ENCODE measurements around the gene HOXA5.

DNA sequence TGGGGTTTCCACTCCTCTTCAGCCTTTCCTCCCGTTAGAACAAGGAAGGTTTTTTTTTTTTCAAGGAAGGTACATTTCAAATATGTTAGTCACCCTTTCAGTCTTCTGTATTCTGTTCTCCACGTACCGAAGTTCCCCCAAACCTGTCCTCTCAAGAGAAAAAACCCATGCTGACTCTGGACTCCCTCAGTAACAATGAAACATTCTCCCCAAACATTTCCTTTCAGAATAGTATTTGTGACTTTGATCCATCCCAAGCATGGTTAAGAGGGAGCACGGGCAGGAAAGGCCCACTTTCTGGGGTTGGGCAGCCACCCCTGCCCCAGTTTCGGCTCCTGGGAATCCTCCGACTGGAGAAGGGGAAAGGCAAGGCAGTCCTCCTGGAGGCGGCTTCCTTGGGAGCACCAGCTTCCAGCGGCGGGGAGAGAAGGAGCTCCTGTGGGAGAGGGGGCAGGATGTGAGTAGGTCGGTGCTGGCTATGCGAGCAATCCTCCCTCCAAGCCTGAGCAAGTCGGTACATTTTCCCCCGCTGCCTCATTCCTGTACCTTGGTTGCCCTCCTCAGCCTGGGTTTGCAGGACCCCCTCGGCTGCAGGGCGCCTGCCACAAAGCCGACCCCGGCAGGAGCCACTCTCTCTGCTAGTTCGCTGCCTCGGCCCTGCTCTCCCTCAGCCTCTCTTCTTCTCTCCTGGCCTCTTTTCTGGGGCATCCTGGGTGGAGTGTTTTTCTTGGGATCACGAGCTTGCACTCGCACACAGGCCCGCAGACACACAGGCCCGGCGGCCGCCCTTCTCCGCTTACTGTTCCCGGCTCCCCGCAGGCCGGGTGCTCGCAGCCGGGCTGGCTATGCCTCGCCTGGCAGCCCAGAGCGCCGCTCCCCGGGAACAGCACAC lies 45.5 kb downstream of the HOXA5 start:
- TF ChIP-seq, protein P1, sequence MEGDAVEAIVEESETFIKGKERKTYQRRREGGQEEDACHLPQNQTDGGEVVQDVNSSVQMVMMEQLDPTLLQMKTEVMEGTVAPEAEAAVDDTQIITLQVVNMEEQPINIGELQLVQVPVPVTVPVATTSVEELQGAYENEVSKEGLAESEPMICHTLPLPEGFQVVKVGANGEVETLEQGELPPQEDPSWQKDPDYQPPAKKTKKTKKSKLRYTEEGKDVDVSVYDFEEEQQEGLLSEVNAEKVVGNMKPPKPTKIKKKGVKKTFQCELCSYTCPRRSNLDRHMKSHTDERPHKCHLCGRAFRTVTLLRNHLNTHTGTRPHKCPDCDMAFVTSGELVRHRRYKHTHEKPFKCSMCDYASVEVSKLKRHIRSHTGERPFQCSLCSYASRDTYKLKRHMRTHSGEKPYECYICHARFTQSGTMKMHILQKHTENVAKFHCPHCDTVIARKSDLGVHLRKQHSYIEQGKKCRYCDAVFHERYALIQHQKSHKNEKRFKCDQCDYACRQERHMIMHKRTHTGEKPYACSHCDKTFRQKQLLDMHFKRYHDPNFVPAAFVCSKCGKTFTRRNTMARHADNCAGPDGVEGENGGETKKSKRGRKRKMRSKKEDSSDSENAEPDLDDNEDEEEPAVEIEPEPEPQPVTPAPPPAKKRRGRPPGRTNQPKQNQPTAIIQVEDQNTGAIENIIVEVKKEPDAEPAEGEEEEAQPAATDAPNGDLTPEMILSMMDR (IDR thresholded peaks at IDR 0.05 in 2 of 3, conservative IDR thresholded peaks at IDR 0.05 in 1 of 3; ENCODE audit: borderline replicate concordance in 1 of 3, insufficient read depth in 1 of 3, low read depth in 2 of 3, low read length in 2 of 3): no peak
- TF ChIP-seq POLR2A (IDR thresholded peaks at IDR 0.05; ENCODE audit: borderline replicate concordance, extremely low read depth, insufficient read depth, insufficient read length): no peak
- TF ChIP-seq, protein P2, sequence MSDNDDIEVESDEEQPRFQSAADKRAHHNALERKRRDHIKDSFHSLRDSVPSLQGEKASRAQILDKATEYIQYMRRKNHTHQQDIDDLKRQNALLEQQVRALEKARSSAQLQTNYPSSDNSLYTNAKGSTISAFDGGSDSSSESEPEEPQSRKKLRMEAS (IDR thresholded peaks at IDR 0.05): no peak
- TF ChIP-seq CEBPB (IDR thresholded peaks at IDR 0.05; ENCODE audit: low read depth): no peak
- no peak for TF ChIP-seq ZFX (IDR thresholded peaks at IDR 0.05)
- TF ChIP-seq POLR2AphosphoS5 (IDR thresholded peaks at IDR 0.05; ENCODE audit: low read depth, low read length): no peak
- no peak for TF ChIP-seq YY1 (IDR thresholded peaks at IDR 0.05; ENCODE audit: extremely low read depth, insufficient replicate concordance, low read depth, low read length)
- no peak for TF ChIP-seq EZH2 (IDR thresholded peaks at IDR 0.05)
- TF ChIP-seq TCF7L2 (IDR thresholded peaks at IDR 0.05; ENCODE audit: borderline replicate concordance, extremely low read depth, insufficient read depth, insufficient read length): no peak
- no peak for TF ChIP-seq EZH2phosphoT487 (IDR thresholded peaks at IDR 0.05; ENCODE audit: borderline replicate concordance)
- TF ChIP-seq REST (IDR thresholded peaks at IDR 0.05; ENCODE audit: low read depth): no peak
- no peak for TF ChIP-seq ELF1 (IDR thresholded peaks at IDR 0.05; ENCODE audit: borderline replicate concordance, low read depth)
- no peak for TF ChIP-seq RAD21 (IDR thresholded peaks at IDR 0.05; ENCODE audit: low read depth)
- no peak for TF ChIP-seq SP1 (IDR thresholded peaks at IDR 0.05; ENCODE audit: low read depth)
